ENCODE results near the gene ABHD1. TPM values are rescaled to one million over a fixed set of nuclear protein-coding genes. Genes with fewer than 3 reads are reported as not detected.

The ABHD1 gene
- total and polyA plus RNA-seq, 4 donors = 0.77 to 2.9 (median 1.6) TPM

DNA sequence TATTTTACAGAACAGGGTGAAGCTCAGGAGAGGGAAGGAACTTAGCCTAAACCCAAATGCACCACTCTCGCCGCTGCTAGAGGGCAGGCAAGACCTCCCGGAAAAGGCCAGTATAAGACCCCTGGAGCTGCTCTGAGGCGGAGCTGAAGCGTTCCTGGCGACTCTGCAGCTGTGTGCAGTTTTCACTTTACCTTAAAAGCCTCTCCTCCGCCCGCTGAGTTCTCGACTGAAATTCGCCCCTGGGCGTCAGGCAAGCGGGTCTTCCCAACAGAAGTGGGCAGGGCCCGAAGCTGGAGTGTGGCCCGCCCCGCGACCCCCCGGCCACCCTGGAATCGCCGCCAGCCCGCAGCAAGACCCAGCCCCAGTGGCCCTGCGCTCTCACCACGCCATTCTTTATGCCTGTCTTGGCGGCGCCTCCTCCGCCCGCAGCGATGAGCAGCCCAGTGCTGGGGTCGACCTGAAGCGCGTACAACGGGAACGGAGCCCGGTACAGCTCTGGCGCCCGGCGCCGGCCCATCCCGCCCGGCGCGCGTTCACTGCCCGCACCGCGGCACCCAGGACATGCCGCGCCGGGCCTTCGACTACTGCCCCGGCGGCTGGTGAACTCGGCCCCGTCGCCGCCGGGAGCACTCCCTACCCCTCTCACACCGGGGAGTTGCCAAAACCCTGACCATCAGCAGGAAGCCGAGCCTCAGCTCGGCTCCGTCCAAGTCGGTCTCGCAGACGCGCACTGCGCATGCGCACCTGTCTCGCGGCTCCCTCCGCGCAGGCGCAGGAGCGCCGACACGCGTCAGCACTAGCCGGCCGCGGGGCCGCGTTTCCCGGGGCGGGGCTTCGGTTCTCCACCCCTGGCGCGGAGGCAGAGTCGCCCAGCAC is 10.5 kb downstream of the ABHD1 start, which contains the start of gene PREB:
Gene PREB (minus strand): TSS at position 732 of the 876 bp plus-strand sequence. CDS start 215 bp downstream, at position 517.
- WGBS (ENCODE audit: insufficient coverage) = under 1% methylated on average over 86 of the region's 86 CpGs
- H3K4me1 ChIP-seq (ENCODE audit: control insufficient read depth, insufficient read depth, low read length) = peaks cover 28% of the 10 kb centered on the region
- H3K36me3 ChIP-seq (ENCODE audit: control insufficient read depth, insufficient read depth, low read length) = peaks cover 38% of the 10 kb centered on the region
- H3K9me3 ChIP-seq (ENCODE audit: control insufficient read depth, insufficient read depth, low read length) = no peaks in the 10 kb centered on the region
- peak within 1 kb of the TSS; percentile 85 for H3K4me3 ChIP-seq (ENCODE audit: low read depth, low read length)
- H3K27ac ChIP-seq (ENCODE audit: low read depth, low read length) = peak within 1 kb of the TSS; percentile 83
- DNase-seq (ENCODE audit: low read depth in 4 of 6, low spot score in 6 of 6) = peak; percentile 93 to 99 (median 96)
- no peaks in the 10 kb centered on the region for H3K27me3 ChIP-seq (ENCODE audit: control insufficient read depth, insufficient read depth, low read length)

DNA sequence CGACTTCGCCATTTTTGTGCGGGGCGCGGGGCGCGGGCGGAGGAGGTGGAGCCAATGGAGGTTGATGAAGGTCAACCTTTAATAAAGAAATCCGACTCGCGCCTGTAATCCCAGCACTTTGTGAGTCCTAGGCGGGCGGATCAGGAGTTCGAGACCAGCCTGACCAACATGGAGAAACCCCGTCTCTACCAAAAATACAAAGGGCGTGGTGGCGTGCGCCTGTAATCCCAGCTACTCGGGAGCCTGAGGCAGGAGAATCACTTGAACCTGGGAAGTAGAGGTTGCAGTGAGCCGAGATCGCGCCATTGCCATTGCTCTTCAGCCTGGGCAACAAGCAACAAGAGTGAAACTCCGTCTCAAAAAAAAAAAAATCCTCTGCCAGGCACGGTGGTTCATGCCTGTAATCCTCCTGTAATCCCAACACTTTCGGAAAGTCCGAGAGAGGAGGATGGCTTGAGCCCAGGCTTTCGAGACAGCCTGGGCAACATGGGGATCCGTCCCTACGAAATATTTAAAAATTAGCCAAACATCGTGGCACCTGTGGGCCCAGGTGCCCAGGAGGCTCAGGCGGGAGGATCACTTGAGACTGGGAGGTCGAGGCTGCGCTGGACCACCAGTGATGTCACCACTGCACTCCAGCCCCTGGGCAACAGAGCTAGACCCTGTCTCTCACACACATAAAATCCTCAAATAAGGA is 11.3 kb downstream of the ABHD1 start:
- no peaks in the 10 kb centered on the region for H3K9me3 ChIP-seq (ENCODE audit: control insufficient read depth, insufficient read depth, low read length)
- peak overlapping the region; percentile 83 for H3K27ac ChIP-seq (ENCODE audit: low read depth, low read length)
- H3K36me3 ChIP-seq (ENCODE audit: control insufficient read depth, insufficient read depth, low read length) = peaks cover 30% of the 10 kb centered on the region
- H3K4me1 ChIP-seq (ENCODE audit: control insufficient read depth, insufficient read depth, low read length) = peaks cover 28% of the 10 kb centered on the region
- WGBS (ENCODE audit: insufficient coverage) = 54% methylated on average over 33 of the region's 33 CpGs
- H3K27me3 ChIP-seq (ENCODE audit: control insufficient read depth, insufficient read depth, low read length) = no peaks in the 10 kb centered on the region
- no peak for DNase-seq (ENCODE audit: low read depth in 4 of 6, low spot score in 6 of 6)
- H3K4me3 ChIP-seq (ENCODE audit: low read depth, low read length) = peak overlapping the region; percentile 85

DNA sequence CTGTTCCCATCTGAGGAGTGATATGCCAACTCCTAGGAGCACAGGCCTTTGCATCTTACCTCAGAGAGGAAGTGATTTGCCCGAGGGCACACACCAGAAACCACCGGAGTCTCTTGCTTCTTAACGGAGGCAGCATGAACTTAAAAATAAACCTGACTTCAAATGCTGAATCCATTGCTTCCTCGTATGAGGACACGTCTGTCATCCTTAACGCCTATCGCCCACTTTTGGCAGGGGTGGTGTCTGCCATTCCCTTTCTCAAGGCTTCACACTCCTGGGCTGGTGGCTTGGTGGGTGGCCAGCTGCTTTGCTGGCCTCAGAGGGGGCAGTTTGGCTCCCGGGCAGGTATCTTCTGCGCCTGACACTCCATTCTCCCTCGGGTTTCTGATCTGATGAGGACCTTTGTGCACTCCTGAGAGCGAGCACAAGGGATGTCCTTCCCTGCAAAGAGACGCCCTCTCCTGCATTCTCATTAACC is 11.9 kb downstream of the ABHD1 start:
- no peak for DNase-seq (ENCODE audit: low read depth in 4 of 6, low spot score in 6 of 6)
- Histone ChIP-seq H3K36me3 (ENCODE audit: control insufficient read depth, insufficient read depth, low read length) (peaks cover 24% of the 10 kb centered on the region), H3K27me3 (ENCODE audit: control insufficient read depth, insufficient read depth, low read length) (no peaks in the 10 kb centered on the region), H3K27ac (ENCODE audit: low read depth, low read length) (no peak overlapping the region), H3K9me3 (ENCODE audit: control insufficient read depth, insufficient read depth, low read length) (no peaks in the 10 kb centered on the region), H3K4me1 (ENCODE audit: control insufficient read depth, insufficient read depth, low read length) (peaks cover 28% of the 10 kb centered on the region), H3K4me3 (ENCODE audit: low read depth, low read length) (no peak overlapping the region)
- 94% methylated on average over 12 of the region's 12 CpGs for WGBS (ENCODE audit: insufficient coverage)

DNA sequence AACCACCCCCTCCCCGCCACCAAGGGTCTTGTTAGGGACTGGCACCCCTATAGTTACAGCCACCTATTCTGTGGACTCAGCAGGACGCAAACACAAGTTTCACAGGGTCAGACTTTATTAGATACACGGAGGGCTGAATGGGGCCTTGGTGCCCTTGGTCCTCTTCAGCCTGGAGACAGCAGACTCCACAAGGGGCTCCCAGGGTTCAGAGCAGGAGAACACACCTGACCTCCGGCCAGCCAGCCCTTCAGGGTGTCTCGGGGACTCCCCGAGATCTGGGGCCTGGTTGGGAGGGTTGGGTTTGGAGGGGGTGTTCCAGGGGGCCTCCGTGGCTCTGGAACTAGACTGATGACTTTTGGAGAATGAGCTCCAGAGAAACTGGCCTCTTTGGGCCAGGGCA is 13.1 kb downstream of the ABHD1 start:
- 88% methylated on average over 7 of the region's 7 CpGs for WGBS (ENCODE audit: insufficient coverage)
- peaks cover 28% of the 10 kb centered on the region for H3K4me1 ChIP-seq (ENCODE audit: control insufficient read depth, insufficient read depth, low read length)
- H3K9me3 ChIP-seq (ENCODE audit: control insufficient read depth, insufficient read depth, low read length) = no peaks in the 10 kb centered on the region
- peaks cover 12% of the 10 kb centered on the region for H3K36me3 ChIP-seq (ENCODE audit: control insufficient read depth, insufficient read depth, low read length)
- H3K27ac ChIP-seq (ENCODE audit: low read depth, low read length) = no peak overlapping the region
- no peaks in the 10 kb centered on the region for H3K27me3 ChIP-seq (ENCODE audit: control insufficient read depth, insufficient read depth, low read length)
- DNase-seq (ENCODE audit: low read depth in 4 of 6, low spot score in 6 of 6) = no peak
- H3K4me3 ChIP-seq (ENCODE audit: low read depth, low read length) = no peak overlapping the region

DNA sequence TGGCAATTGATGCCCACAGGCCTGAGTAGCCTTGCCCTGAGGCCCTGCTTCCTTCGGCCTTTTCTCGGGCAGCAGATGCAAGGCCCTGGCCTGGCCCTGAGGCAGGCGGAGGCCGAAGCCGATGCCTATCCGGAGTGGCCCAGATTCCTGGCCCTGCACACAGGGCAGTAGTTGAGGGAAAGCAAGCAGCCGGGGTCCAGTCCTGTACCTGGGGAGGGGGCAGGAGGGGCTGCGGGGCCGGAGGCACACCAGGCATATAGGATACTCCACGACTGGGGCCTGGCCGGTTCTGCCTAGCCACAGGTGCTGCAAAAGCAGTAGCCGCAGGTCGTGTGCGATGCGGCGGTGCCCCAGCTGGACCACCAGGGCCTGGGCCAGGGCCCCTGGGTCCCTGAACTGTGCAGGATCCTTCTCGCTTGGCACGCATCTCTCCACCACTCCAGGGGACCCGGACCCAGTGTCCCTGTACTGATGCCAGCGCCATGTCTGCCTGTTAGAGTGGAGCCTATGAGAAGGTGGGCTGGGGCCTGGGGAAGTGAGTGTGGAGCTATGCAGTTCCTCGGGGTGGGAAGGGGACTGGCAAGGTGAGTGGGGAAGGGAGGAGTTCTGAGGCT is 13.8 kb downstream of the ABHD1 start:
- Histone ChIP-seq H3K4me1 (ENCODE audit: control insufficient read depth, insufficient read depth, low read length) (peaks cover 22% of the 10 kb centered on the region), H3K27me3 (ENCODE audit: control insufficient read depth, insufficient read depth, low read length) (no peaks in the 10 kb centered on the region), H3K9me3 (ENCODE audit: control insufficient read depth, insufficient read depth, low read length) (no peaks in the 10 kb centered on the region), H3K36me3 (ENCODE audit: control insufficient read depth, insufficient read depth, low read length) (peaks cover 5% of the 10 kb centered on the region), H3K4me3 (ENCODE audit: low read depth, low read length) (no peak overlapping the region), H3K27ac (ENCODE audit: low read depth, low read length) (no peak overlapping the region)
- no peak for DNase-seq (ENCODE audit: low read depth in 4 of 6, low spot score in 6 of 6)
- 90% methylated on average over 15 of the region's 21 CpGs for WGBS (ENCODE audit: insufficient coverage)

DNA sequence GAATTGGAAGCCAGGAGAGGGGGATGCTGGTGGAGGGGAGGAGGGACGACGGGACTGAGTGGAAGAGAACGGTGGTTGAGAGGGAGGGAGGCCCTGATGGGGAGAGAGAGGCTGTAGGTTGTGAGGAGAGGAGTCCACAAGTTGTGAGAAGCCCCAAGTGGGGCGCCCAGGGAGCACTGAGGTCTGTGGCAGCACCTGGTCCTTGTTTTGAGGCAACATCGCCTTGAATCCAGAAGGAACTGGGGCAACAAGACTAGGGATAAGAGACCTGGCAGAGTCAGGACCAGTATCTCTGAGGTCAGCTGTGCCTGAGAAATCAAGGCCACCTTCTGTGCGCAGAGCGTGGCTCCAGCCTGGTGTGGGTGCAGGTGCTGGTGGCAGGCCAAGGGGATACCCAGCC is 14.5 kb downstream of the ABHD1 start:
- 80% methylated on average over 7 of the region's 7 CpGs for WGBS (ENCODE audit: insufficient coverage)
- H3K27me3 ChIP-seq (ENCODE audit: control insufficient read depth, insufficient read depth, low read length) = no peaks in the 10 kb centered on the region
- peaks cover 15% of the 10 kb centered on the region for H3K4me1 ChIP-seq (ENCODE audit: control insufficient read depth, insufficient read depth, low read length)
- no peak overlapping the region for H3K4me3 ChIP-seq (ENCODE audit: low read depth, low read length)
- no peaks in the 10 kb centered on the region for H3K36me3 ChIP-seq (ENCODE audit: control insufficient read depth, insufficient read depth, low read length)
- DNase-seq (ENCODE audit: low read depth in 4 of 6, low spot score in 6 of 6) = no peak
- H3K9me3 ChIP-seq (ENCODE audit: control insufficient read depth, insufficient read depth, low read length) = no peaks in the 10 kb centered on the region
- H3K27ac ChIP-seq (ENCODE audit: low read depth, low read length) = no peak overlapping the region

DNA sequence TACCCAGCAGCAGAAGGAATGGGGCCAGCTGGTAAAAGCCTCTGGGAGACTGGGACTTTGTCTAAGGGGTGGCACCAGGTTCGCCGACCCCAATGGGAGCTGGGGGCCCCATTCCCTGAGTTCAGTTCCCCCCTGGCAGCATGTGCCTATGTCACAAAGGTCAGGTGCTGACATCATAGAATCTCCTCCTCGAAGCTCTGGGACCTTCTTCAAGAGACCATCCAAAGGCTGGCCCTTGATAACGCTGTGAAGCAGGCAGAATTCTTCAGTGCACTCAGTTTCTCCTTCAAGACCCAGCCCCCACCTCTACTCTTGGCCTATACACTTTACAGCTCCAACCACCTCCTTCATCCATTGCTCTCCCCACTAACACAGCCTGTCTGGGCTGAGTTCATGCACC is 15.7 kb downstream of the ABHD1 start, which contains the start of gene PRR30:
Gene PRR30 (minus strand): TSS at position 101 of the 400 bp plus-strand sequence. CDS start 1,081 bp downstream, outside the sequence.
- H3K9me3 ChIP-seq (ENCODE audit: control insufficient read depth, insufficient read depth, low read length) = no peaks in the 10 kb centered on the region
- no peak within 1 kb of the TSS for H3K27ac ChIP-seq (ENCODE audit: low read depth, low read length)
- WGBS (ENCODE audit: insufficient coverage) = 82% methylated on average over 4 of the region's 4 CpGs
- DNase-seq (ENCODE audit: low read depth in 4 of 6, low spot score in 6 of 6) = no peak
- H3K4me1 ChIP-seq (ENCODE audit: control insufficient read depth, insufficient read depth, low read length) = peaks cover 5% of the 10 kb centered on the region
- no peaks in the 10 kb centered on the region for H3K27me3 ChIP-seq (ENCODE audit: control insufficient read depth, insufficient read depth, low read length)
- no peaks in the 10 kb centered on the region for H3K36me3 ChIP-seq (ENCODE audit: control insufficient read depth, insufficient read depth, low read length)
- H3K4me3 ChIP-seq (ENCODE audit: low read depth, low read length) = no peak within 1 kb of the TSS

DNA sequence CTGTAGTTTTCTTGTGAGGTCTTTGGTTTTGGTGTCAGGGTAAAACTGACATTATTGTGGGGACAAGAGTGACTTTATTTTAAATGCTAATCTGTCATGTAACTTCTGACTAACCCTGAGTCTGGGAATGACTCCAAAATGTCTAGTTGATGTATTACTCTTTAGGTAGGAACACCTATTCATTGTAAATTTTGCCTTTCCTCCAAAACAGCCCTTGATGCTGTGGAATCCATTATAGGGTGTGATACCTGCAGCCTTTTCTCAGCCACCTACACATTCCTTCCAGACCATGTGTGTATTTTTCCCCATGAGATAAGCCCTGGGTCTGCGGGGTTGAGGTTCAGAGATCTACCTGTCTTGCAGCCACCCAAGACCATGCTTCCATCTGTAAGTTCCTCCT is 19.7 kb downstream of the ABHD1 start:
- Histone ChIP-seq H3K27ac (ENCODE audit: low read depth, low read length) (no peak overlapping the region), H3K9me3 (ENCODE audit: control insufficient read depth, insufficient read depth, low read length) (no peaks in the 10 kb centered on the region), H3K4me1 (ENCODE audit: control insufficient read depth, insufficient read depth, low read length) (no peaks in the 10 kb centered on the region), H3K4me3 (ENCODE audit: low read depth, low read length) (no peak overlapping the region), H3K27me3 (ENCODE audit: control insufficient read depth, insufficient read depth, low read length) (no peaks in the 10 kb centered on the region), H3K36me3 (ENCODE audit: control insufficient read depth, insufficient read depth, low read length) (no peaks in the 10 kb centered on the region)
- DNase-seq (ENCODE audit: low read depth in 4 of 6, low spot score in 6 of 6) = no peak
- WGBS (ENCODE audit: insufficient coverage) = 100% methylated on average over 1 of the region's 1 CpG

DNA sequence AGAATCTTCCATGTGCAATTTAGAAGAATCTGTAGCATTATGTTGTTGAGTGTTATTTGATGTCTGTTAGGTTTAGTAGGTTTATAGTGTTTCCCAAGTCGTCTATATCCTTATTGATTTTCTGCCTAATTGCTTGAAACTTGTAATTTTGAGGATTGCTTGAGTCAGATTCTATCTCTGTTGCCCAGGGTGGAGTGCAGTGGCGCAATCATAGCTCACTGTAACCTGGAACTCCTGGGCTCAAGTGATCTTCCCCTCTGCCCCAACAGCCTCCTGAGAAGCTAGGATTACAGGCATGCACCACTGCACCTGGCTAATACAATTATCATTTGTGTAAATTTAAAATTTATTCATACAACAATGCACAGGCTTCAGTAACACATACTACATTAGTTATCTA is 22.1 kb downstream of the ABHD1 start:
- H3K4me3 ChIP-seq (ENCODE audit: low read depth, low read length) = no peak overlapping the region
- no peaks in the 10 kb centered on the region for H3K9me3 ChIP-seq (ENCODE audit: control insufficient read depth, insufficient read depth, low read length)
- no peak overlapping the region for H3K27ac ChIP-seq (ENCODE audit: low read depth, low read length)
- no peak for DNase-seq (ENCODE audit: low read depth in 4 of 6, low spot score in 6 of 6)
- 83% methylated on average over 1 of the region's 2 CpGs for WGBS (ENCODE audit: insufficient coverage)
- no peaks in the 10 kb centered on the region for H3K4me1 ChIP-seq (ENCODE audit: control insufficient read depth, insufficient read depth, low read length)
- no peaks in the 10 kb centered on the region for H3K36me3 ChIP-seq (ENCODE audit: control insufficient read depth, insufficient read depth, low read length)
- no peaks in the 10 kb centered on the region for H3K27me3 ChIP-seq (ENCODE audit: control insufficient read depth, insufficient read depth, low read length)

Data from spinal cord (tissue), 10 donors.